GM12874 (cell line): ENCODE data around the gene CKS2.

Experiments used
- TF ChIP-seq, protein P1 (sequence below): IDR thresholded peaks from 2 replicates; pipeline ENCODE4 v1.5.1; 2011; ENCODE audit warnings: low read depth, mild to moderate bottlenecking, control low read depth, low read length, moderate library complexity; ENCODE audit not compliant: insufficient read depth

CKS2 gene

DNA sequence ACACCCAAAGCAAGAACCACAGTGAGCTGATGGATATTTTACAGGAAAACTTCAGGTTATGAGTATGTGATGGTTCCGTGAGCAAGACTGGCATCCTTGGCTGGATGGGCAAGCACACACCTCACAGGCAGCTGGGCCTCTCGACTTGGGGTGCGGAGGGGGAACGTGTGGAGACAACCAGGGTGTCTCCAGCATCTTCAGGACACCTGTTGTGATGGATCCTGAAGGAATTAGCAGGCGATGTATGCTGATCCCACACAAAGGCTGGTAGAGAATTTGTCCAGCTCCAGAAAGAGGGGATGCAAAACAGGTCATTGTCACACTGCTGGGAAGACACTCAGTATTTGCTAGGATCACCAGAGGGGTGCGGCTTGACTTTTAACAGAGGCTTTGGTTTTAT, 50.0 kb downstream of the CKS2 start:
- TF ChIP-seq, protein P1, sequence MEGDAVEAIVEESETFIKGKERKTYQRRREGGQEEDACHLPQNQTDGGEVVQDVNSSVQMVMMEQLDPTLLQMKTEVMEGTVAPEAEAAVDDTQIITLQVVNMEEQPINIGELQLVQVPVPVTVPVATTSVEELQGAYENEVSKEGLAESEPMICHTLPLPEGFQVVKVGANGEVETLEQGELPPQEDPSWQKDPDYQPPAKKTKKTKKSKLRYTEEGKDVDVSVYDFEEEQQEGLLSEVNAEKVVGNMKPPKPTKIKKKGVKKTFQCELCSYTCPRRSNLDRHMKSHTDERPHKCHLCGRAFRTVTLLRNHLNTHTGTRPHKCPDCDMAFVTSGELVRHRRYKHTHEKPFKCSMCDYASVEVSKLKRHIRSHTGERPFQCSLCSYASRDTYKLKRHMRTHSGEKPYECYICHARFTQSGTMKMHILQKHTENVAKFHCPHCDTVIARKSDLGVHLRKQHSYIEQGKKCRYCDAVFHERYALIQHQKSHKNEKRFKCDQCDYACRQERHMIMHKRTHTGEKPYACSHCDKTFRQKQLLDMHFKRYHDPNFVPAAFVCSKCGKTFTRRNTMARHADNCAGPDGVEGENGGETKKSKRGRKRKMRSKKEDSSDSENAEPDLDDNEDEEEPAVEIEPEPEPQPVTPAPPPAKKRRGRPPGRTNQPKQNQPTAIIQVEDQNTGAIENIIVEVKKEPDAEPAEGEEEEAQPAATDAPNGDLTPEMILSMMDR, result no peak

DNA sequence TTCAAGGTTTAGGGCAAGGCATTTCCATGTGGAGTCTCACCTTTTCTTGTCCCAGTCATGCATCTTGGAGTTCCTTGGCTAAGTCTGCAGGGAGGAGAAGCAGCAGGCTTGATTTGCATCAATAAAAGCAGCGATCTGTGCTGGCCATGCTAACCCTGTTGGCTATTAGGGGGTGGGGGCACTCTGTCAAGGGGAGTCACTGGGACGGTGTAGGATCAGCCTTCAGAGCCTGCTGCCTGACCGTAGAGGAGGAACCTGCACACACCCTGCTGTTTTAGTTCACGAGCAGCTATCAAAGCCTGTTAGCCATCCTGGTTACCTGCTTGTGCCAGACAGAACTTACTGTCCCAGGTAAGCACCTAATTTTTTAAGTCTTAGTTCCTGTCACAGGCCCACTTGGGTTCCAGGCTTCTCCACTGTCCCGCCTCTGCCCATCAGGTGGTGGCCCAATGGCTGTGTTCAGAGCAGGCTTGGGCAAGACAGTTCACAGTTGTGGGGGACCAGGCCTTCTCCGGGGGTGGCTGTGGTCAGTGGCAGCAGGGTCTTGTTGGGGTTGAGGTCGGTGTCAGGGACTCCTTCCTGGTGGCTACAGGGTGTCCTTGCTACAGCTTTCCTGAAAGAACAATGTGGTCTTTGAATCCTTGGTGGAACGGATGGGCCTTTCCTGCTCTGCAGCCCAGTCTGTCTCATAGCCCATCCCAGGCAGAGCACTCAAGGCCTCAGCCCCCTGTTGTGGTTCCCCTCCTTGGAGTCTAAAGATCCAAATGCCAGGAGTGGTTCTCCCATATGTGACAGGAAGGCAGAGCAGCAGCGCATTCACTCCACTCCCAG, 51.0 kb downstream of the CKS2 start:
- TF ChIP-seq, protein P1, result no peak

GRCh38 chr9:89362647-89363310, 51.8 kb downstream of the CKS2 start:
- TF ChIP-seq, protein P1, result no peak

GRCh38 chr9:89363311-89363670, 52.3 kb downstream of the CKS2 start:
- TF ChIP-seq, protein P1, result no peak

GRCh38 chr9:89363921-89364665, 53.1 kb downstream of the CKS2 start:
- TF ChIP-seq, protein P1, result no peak

DNA sequence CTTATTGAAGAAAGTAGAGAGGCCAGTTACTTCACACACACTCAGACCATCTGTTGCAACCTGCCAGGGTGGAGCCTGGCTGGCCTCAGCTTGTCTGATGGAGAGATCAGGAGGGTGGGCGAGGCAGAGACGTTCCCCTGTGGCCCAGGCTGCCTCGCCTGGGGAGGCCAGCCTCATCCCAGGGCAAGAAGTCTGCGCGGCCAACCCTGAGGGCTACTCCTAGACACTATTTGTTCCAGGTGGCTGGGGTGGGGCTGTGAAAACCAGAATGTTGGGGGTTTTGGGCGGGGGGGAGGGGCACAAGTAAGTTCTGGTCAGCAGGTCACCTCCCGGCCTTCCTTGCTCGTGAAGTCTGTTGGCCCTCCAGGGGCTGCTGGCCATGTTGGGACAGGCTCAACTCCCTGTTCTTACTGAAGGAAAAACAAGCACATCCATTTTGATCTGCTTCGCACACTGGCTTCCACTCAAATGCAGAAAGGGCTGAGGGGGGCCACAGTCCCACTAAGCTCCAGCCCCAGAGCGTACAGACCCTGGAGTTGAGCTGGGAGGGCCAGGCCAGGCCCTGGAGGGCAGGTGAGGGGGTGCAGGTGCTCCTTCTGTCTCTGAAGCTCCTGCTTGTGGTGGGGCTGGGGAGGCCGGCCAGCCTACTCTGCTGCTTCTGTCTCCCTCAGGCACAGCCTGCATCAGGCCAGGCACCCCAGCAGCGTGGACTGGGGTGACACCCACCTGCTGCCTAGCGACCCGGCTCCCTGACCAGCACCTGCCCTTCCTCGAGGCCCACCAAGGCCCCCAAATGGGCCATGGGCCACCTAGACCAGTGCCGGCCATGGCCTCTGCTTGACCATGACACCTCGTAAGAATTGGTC, 53.9 kb downstream of the CKS2 start:
- TF ChIP-seq, protein P1, result no peak

DNA sequence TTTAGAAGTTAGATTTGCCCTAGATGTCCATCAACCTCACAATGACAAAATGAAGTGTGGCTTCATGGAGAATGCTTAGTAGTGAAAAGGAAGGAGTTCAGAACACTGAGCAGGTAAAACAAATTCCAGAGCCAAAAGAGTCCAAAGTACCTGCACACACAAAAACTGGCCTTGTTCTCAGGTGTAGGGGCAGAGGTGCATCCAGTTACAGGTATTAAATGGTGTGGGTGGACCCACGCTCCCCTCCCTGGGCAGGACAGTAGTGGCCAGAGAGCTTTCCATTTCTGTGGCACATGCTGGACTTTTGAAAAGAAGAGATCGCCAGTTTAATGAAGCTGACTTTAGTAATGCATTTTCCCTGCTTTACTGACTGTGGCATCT, 54.5 kb downstream of the CKS2 start:
- TF ChIP-seq, protein P1, result no peak
